Muscle of leg (tissue), 11 donors: ENCODE measurements around the gene PMEPA1. TPM values are rescaled to one million over a fixed set of nuclear protein-coding genes. Genes with fewer than 3 reads are reported as not detected.

Experiments
- DNase-seq: peaks from one replicate; pipeline ENCODE4 v3.0.0; 2013
- H3K27ac ChIP-seq: one replicate; pipeline ENCODE4 v1.5.1; 2013; ENCODE audit warnings: mild to moderate bottlenecking, low read length, control low read depth
- H3K27me3 ChIP-seq: one replicate; pipeline ENCODE4 v1.6.1; 2013; ENCODE audit warnings: low read length; ENCODE audit not compliant: control insufficient read depth, insufficient read depth
- H3K36me3 ChIP-seq: one replicate; pipeline ENCODE4 v1.6.1; 2013; ENCODE audit warnings: low read length; ENCODE audit not compliant: control insufficient read depth, insufficient read depth
- H3K4me1 ChIP-seq: one replicate; pipeline ENCODE4 v1.6.1; 2013; ENCODE audit warnings: low read length; ENCODE audit not compliant: control insufficient read depth, insufficient read depth
- H3K4me3 ChIP-seq: one replicate; pipeline ENCODE4 v1.5.1; 2013; ENCODE audit warnings: low read length, control low read depth
- H3K9me3 ChIP-seq: replicated peaks from 2 replicates; pipeline ENCODE4 v1.6.1; 2013; ENCODE audit warnings: low read depth, low read length; ENCODE audit not compliant: control insufficient read depth
- WGBS: methylation state at CpG from one replicate; pipeline ENCODE4 v1.1.5; 2013; ENCODE audit warnings: missing lambda C conversion rate; ENCODE audit not compliant: insufficient coverage; 5-methylcytosine and 5-hydroxymethylcytosine counted together
- polyA plus RNA-seq, 8 donors: library from polyadenylated mRNA; unstranded; fragments of 120-200 nt; gene quantifications; one replicate each; pipeline versions ENCODE4 v1.2.1 to v1.2.3, GENCODE V29; 2013; ENCODE audit warnings: inconsistent platforms in 1 of 8, low replicate concordance in 1 of 8; ENCODE audit not compliant: insufficient read length in 8 of 8, insufficient read depth in 1 of 8
- total RNA-seq: library from RNA; stranded (reverse); fragments of 120-200 nt; gene quantifications from one replicate; pipeline ENCODE4 v1.2.4, GENCODE V29; 2013

The PMEPA1 gene
- total and polyA plus RNA-seq, 9 donors: 8.2 to 29.4 (median 23.3) TPM

DNA sequence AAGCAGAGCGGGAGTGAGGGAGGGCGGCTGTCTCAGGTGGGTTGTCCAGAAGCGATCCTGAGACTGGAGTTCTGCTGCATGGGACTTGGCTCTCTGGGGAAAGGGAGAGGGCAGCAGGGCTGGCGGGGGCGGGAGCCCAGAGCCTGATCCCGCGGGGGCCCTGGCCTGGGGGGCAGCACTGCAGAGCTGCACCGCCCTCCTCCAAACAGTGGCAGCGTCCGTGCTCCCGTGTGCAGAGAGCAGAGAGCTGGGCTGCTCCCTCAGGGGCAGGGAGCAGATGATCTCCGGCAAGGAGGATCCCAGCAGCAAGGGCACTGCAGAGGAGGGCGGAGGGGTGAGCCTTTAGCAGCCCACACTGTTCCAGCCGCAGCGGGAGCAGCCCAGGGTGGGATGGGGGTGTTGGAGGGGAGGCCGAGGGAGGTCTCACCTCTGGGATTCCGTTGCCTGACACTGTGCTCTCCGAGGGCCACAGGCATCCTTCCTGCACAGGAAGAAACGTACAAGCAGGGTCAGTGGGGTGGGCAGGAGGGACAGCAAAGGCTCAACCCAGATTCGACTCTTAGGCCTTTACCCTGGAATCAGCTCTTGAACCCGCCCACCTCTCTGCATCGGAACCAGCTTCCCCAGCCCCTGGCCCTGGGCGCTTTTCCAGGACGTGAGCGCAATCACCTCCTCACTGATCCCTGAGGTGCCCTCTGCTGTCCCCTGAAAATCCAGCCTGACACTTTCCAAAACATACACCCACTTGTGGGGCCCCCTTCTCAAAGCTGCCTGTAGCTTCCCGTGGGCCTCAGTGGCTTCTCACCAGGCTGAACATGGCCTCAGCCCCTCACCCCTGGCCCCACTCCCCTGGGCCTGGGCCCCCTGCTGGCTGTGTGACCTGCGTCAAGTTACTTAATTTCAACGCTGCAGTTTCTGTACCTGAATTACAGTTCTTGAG is 56.9 kb downstream of the PMEPA1 start:
- Histone ChIP-seq H3K27ac (no peak overlapping the region), H3K27me3 (no peaks in the 10 kb centered on the region), H3K36me3 (peaks cover 44% of the 10 kb centered on the region), H3K4me1 (peaks cover 7% of the 10 kb centered on the region), H3K9me3 (no peaks in the 10 kb centered on the region), H3K4me3 (no peak overlapping the region)
- WGBS: 69% methylated on average over 22 of the region's 28 CpGs
- DNase-seq: no peak

- Histone ChIP-seq H3K4me3 (no peak overlapping the region), H3K36me3 (peaks cover 36% of the 10 kb centered on the region), H3K9me3 (no peaks in the 10 kb centered on the region), H3K27me3 (no peaks in the 10 kb centered on the region), H3K27ac (no peak overlapping the region), H3K4me1 (peaks cover 7% of the 10 kb centered on the region)
- 89% methylated on average over 42 of the region's 50 CpGs for WGBS
- no peak for DNase-seq
Measured at GRCh38 chr20:57651881-57652605, 57.8 kb downstream of the PMEPA1 start.

DNA sequence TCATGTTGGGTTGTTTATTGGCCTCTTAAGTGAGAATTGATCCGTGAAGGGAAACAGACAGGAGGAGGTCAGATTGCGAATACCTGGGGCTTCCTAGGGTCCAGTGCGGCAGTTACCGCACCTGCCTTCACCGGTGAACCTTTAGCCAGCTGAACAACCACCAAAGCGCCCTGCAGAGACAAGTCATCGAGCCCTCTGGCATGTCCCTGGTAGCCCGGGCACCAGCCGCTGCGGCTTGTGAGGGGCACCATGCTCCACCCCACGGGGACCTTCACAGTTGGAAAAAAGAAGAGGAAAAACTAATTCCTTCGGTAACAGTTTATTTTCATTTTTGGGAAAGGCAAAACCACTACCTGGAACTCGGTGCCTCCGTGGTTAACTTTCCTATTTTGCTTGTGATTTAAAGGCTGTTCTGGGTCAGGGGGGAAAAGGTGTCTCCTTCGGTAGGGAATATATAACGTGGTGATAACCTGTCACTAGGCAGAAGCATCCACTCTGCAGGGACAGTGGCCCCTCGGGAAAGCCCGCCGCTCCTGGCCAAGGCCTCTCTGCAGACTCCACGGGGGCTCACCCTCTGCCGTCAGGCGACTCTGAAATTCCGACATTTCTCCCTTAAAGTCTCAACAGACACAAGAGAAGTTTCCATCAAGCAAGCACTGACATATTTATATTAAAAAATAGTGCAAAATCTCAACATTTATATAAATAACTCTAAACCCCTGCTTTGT is 58.9 kb downstream of the PMEPA1 start:
- Histone ChIP-seq H3K27ac (no peak overlapping the region), H3K27me3 (no peaks in the 10 kb centered on the region), H3K9me3 (no peaks in the 10 kb centered on the region), H3K36me3 (peaks cover 32% of the 10 kb centered on the region), H3K4me3 (no peak overlapping the region), H3K4me1 (peaks cover 7% of the 10 kb centered on the region)
- no peak for DNase-seq
- 77% methylated on average over 12 of the region's 23 CpGs for WGBS

- Histone ChIP-seq H3K9me3 (peaks cover 1% of the 10 kb centered on the region), H3K27me3 (no peaks in the 10 kb centered on the region), H3K4me3 (no peak overlapping the region), H3K27ac (no peak overlapping the region), H3K36me3 (peaks cover 30% of the 10 kb centered on the region), H3K4me1 (peaks cover 7% of the 10 kb centered on the region)
- WGBS: 20% methylated on average over 1 of the region's 9 CpGs
- DNase-seq: no peak
Measured at GRCh38 chr20:57650266-57650665, 59.5 kb downstream of the PMEPA1 start.

GRCh38 chr20:57649617-57650015 is 60.2 kb downstream of the PMEPA1 start:
- H3K36me3 ChIP-seq: peaks cover 26% of the 10 kb centered on the region
- no peaks in the 10 kb centered on the region for H3K27me3 ChIP-seq
- H3K9me3 ChIP-seq: peaks cover 3% of the 10 kb centered on the region
- H3K4me3 ChIP-seq: no peak overlapping the region
- no peak for DNase-seq
- H3K27ac ChIP-seq: no peak overlapping the region
- peaks cover 5% of the 10 kb centered on the region for H3K4me1 ChIP-seq
- 95% methylated on average over 10 of the region's 14 CpGs for WGBS

DNA sequence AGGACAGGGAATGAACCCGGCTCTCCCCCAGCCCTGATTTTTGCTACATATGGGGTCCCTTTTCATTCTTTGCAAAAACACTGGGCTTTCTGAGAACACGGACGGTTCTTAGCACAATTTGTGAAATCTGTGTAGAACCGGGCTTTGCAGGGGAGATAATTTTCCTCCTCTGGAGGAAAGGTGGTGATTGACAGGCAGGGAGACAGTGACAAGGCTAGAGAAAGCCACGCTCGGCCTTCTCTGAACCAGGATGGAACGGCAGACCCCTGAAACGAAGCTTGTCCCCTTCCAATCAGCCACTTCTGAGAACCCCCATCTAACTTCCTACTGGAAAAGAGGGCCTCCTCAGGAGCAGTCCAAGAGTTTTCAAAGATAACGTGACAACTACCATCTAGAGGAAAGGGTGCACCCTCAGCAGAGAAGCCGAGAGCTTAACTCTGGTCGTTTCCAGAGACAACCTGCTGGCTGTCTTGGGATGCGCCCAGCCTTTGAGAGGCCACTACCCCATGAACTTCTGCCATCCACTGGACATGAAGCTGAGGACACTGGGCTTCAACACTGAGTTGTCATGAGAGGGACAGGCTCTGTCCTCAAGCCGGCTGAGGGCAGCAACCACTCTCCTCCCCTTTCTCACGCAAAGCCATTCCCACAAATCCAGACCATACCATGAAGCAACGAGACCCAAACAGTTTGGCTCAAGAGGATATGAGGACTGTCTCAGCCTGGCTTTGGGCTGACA is 60.8 kb downstream of the PMEPA1 start:
- WGBS: 92% methylated on average over 11 of the region's 15 CpGs
- no peak overlapping the region for H3K27ac ChIP-seq
- peaks cover 3% of the 10 kb centered on the region for H3K9me3 ChIP-seq
- no peak overlapping the region for H3K4me3 ChIP-seq
- H3K36me3 ChIP-seq: peaks cover 26% of the 10 kb centered on the region
- DNase-seq: no peak
- no peaks in the 10 kb centered on the region for H3K27me3 ChIP-seq
- peaks cover 2% of the 10 kb centered on the region for H3K4me1 ChIP-seq

- Histone ChIP-seq H3K4me3 (no peak overlapping the region), H3K27ac (no peak overlapping the region), H3K27me3 (no peaks in the 10 kb centered on the region), H3K36me3 (peaks cover 26% of the 10 kb centered on the region), H3K9me3 (peaks cover 7% of the 10 kb centered on the region), H3K4me1 (no peaks in the 10 kb centered on the region)
- no peak for DNase-seq
- WGBS: 70% methylated on average over 12 of the region's 23 CpGs
Measured at GRCh38 chr20:57647933-57648785, 61.7 kb downstream of the PMEPA1 start.

DNA sequence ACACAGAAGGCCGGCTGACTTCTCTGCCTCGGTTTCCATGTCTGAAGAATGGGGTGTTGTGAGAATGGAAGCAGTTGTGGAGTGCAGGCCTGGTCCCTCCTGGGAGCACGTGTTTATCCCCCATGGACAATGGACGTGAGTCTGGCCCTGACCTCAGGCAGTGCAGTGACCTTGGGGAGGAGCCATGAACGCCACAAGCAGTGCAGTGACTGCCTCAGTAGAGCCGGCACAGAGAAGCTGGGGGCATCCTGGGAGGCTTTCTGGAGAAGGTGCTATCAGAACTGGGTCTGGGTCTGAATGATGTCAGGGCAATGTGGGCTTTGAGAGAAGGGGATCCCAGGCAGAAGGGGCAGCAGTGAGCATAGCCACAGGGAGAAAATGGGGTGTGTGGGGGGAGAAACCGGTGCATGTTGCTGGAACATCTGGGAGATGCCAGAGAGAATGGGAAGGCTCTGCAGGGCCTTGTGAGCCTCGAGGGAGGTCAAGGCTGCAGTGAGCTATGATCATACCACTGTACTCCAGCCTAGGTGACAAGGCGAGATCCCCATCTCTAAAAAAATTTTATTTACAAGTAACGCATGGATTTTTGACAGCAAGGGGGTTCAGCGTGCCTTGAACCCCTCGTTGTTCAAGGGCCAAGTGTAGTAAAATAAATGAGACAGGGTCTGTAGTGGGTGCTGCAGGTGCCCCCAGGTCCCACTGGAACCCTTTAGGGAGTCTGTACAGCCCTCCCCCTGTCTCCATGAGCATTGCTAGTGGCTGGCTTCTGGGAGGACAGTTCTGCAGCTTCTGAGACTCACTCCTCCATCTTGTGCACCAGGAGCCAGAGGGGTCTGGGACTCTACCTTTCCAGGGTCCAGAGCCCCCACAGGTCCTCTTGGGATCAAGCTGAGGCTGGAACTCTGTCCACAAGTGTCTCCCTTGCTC is 62.5 kb downstream of the PMEPA1 start:
- no peak overlapping the region for H3K27ac ChIP-seq
- no peaks in the 10 kb centered on the region for H3K4me1 ChIP-seq
- H3K4me3 ChIP-seq: no peak overlapping the region
- peaks cover 7% of the 10 kb centered on the region for H3K9me3 ChIP-seq
- DNase-seq: no peak
- H3K27me3 ChIP-seq: no peaks in the 10 kb centered on the region
- WGBS: 80% methylated on average over 9 of the region's 12 CpGs
- H3K36me3 ChIP-seq: peaks cover 17% of the 10 kb centered on the region
